ENCODE data around the gene SELENBP1.

DNA sequence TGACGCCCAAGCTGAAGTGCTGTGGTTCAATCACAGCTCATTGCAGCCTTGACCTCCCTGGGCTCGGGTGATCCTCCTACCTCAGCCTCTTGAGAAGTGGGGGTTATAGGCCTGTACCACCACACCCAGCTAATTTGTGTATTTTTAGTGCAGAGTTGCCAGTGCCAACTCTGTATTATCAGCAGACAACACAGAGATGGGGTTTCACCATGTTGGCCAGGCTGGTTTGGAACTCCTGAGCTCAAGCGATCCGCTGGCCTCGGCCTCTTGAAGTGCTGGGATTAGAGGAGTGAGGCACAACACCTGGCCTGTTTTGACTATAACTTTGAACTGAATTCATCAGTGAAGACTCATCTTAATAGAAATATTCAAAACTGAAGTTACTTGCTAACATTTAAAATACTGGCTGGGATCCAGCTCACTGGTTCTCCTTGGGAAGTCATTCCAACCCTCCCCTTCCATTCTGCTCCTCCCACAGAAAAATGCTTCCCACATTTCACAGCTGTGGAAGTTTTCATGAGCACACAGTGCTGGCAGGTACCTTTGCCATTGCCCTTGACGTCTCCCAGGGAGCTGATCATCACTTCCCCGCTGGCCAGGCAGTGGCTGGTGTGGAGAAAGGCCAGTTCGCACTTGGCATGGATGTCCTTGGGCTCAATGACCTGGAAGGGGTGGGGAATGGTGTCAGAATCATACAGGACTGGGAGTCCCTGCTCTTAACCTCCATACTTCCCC lies 4.7 kb downstream of the SELENBP1 start:
- TF ChIP-seq POLR2AphosphoS5 (IDR thresholded peaks at IDR 0.05; ENCODE audit: low read depth, low read length) (no peak), HDAC2 (CRISPR knock-in tag; IDR thresholded peaks at IDR 0.05) (no peak), SMC3 (IDR thresholded peaks at IDR 0.05; ENCODE audit: low read length) (no peak), TCF7L2 (IDR thresholded peaks at IDR 0.05; ENCODE audit: low read depth, low read length) (no peak), SUZ12 (IDR thresholded peaks at IDR 0.05; ENCODE audit: low read depth, low read length) (no peak), SMARCC2 (IDR thresholded peaks at IDR 0.05) (no peak)
- TF ChIP-seq, protein P1, sequence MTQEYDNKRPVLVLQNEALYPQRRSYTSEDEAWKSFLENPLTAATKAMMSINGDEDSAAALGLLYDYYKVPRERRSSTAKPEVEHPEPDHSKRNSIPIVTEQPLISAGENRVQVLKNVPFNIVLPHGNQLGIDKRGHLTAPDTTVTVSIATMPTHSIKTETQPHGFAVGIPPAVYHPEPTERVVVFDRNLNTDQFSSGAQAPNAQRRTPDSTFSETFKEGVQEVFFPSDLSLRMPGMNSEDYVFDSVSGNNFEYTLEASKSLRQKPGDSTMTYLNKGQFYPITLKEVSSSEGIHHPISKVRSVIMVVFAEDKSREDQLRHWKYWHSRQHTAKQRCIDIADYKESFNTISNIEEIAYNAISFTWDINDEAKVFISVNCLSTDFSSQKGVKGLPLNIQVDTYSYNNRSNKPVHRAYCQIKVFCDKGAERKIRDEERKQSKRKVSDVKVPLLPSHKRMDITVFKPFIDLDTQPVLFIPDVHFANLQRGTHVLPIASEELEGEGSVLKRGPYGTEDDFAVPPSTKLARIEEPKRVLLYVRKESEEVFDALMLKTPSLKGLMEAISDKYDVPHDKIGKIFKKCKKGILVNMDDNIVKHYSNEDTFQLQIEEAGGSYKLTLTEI (CRISPR knock-in tag; conservative IDR thresholded peaks at IDR 0.05), result no peak
- TF ChIP-seq, protein P2, sequence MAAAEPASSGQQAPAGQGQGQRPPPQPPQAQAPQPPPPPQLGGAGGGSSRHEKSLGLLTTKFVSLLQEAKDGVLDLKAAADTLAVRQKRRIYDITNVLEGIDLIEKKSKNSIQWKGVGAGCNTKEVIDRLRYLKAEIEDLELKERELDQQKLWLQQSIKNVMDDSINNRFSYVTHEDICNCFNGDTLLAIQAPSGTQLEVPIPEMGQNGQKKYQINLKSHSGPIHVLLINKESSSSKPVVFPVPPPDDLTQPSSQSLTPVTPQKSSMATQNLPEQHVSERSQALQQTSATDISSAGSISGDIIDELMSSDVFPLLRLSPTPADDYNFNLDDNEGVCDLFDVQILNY (CRISPR knock-in tag; conservative IDR thresholded peaks at IDR 0.05), result no peak
- TF ChIP-seq, protein P3, sequence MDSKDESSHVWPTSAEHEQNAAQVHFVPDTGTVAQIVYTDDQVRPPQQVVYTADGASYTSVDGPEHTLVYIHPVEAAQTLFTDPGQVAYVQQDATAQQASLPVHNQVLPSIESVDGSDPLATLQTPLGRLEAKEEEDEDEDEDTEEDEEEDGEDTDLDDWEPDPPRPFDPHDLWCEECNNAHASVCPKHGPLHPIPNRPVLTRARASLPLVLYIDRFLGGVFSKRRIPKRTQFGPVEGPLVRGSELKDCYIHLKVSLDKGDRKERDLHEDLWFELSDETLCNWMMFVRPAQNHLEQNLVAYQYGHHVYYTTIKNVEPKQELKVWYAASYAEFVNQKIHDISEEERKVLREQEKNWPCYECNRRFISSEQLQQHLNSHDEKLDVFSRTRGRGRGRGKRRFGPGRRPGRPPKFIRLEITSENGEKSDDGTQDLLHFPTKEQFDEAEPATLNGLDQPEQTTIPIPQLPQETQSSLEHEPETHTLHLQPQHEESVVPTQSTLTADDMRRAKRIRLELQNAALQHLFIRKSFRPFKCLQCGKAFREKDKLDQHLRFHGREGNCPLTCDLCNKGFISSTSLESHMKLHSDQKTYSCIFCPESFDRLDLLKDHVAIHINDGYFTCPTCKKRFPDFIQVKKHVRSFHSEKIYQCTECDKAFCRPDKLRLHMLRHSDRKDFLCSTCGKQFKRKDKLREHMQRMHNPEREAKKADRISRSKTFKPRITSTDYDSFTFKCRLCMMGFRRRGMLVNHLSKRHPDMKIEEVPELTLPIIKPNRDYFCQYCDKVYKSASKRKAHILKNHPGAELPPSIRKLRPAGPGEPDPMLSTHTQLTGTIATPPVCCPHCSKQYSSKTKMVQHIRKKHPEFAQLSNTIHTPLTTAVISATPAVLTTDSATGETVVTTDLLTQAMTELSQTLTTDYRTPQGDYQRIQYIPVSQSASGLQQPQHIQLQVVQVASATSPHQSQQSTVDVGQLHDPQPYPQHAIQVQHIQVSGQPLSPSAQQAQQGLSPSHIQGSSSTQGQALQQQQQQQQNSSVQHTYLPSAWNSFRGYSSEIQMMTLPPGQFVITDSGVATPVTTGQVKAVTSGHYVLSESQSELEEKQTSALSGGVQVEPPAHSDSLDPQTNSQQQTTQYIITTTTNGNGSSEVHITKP (CRISPR knock-in tag; IDR thresholded peaks at IDR 0.05; ENCODE audit: low read depth), result no peak
